ENCODE data around the gene RLF.

RLF gene, protein sequence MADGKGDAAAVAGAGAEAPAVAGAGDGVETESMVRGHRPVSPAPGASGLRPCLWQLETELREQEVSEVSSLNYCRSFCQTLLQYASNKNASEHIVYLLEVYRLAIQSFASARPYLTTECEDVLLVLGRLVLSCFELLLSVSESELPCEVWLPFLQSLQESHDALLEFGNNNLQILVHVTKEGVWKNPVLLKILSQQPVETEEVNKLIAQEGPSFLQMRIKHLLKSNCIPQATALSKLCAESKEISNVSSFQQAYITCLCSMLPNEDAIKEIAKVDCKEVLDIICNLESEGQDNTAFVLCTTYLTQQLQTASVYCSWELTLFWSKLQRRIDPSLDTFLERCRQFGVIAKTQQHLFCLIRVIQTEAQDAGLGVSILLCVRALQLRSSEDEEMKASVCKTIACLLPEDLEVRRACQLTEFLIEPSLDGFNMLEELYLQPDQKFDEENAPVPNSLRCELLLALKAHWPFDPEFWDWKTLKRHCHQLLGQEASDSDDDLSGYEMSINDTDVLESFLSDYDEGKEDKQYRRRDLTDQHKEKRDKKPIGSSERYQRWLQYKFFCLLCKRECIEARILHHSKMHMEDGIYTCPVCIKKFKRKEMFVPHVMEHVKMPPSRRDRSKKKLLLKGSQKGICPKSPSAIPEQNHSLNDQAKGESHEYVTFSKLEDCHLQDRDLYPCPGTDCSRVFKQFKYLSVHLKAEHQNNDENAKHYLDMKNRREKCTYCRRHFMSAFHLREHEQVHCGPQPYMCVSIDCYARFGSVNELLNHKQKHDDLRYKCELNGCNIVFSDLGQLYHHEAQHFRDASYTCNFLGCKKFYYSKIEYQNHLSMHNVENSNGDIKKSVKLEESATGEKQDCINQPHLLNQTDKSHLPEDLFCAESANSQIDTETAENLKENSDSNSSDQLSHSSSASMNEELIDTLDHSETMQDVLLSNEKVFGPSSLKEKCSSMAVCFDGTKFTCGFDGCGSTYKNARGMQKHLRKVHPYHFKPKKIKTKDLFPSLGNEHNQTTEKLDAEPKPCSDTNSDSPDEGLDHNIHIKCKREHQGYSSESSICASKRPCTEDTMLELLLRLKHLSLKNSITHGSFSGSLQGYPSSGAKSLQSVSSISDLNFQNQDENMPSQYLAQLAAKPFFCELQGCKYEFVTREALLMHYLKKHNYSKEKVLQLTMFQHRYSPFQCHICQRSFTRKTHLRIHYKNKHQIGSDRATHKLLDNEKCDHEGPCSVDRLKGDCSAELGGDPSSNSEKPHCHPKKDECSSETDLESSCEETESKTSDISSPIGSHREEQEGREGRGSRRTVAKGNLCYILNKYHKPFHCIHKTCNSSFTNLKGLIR (N-terminal part only)

GRCh38 chr1:40161125-40161887, at the start of gene RLF:
RLF (plus strand) TSS chr1:40161387; CDS start chr1:40161400, 13 bp downstream.
- peak; percentile 88 to 91 for DNase-seq

DNA sequence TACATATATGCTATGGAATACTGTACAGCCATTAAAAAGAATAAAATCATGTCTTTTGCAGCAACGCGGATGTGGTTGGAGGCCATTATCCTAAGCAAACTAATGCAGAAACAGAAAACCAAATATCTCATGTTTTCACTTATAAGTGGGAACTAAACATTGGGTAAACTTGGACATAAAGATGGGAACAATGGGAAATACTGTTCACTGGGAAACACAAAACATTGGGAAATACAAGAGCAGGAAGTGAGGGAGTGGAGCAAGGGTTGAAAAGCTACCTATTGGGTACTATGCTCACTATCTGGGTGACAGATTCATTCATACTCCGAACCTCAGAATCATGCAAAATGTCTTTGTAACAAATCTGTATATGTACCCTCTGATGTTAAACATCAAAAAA, 46.8 kb upstream of the RLF start:
- no peak for DNase-seq

GRCh38 chr1:40120128-40120527, 41.1 kb upstream of the RLF start:
- no peak for DNase-seq

DNA sequence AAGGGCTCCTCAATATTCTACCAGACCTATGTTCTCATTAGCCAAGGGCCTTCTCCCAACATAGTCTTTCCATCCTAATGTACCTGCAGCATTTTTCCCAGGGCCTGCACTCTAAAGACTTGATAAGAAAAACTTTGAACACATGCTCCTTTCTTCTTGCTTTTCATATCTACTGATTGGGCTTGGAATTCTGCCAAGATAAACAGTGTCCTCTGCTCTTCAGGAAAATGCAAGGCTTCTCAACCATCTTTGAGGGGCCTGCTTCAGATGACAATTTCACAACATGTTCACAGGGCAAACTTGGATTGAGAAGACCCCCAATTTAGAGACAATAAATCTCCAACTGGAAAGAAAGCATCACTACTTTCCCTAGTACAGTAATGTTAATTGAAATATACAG, 38.3 kb upstream of the RLF start:
- no peak for DNase-seq

GRCh38 chr1:40130892-40131291, 30.3 kb upstream of the RLF start:
- peak; percentile 22 to 38 for DNase-seq

GRCh38 chr1:40132383-40133311, 28.5 kb upstream of the RLF start:
- DNase-seq: no peak

GRCh38 chr1:40133312-40133665, 27.9 kb upstream of the RLF start:
- DNase-seq: no peak

- no peak for DNase-seq
These were observed 27.3 kb upstream of the RLF start for GRCh38 chr1:40133839-40134238.

GRCh38 chr1:40140211-40140973, 20.8 kb upstream of the RLF start:
- no peak for DNase-seq

GRCh38 chr1:40141878-40142535, 19.2 kb upstream of the RLF start:
- DNase-seq: no peak

GRCh38 chr1:40143891-40144575, 17.2 kb upstream of the RLF start:
- peak; percentile 48 to 53 for DNase-seq

DNA sequence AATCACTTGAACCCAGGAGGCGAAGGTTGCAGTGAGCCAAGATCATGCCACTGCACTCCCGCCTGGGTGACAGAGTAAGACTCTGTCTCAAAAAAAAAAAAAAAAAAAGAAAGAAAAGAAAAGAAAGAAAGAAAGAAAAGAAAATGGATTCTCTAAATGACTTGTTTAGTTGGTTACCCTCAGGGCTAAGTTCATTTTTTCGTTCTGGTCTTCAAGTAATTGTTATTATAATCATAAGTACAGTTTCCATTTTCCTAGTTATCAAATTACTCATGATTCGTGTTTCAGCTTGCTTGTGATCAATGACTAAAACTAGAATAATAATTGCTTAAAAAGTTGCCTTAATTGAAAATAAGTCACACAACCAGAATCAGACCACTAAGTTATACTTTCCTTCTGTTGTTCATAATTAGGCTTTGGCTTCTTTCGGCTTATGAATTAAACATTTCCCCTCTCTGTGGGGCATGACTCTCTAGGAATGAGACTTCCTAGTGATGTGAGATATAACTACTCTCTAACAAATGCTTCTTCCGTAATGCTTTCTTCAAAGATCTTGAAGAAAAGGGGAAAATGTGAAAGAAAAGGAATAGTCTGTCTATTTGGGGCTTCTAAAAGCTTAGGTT, 9.6 kb upstream of the RLF start:
- no peak for DNase-seq

- peak; percentile 75 to 86 for DNase-seq
These were observed 8.0 kb upstream of the RLF start for GRCh38 chr1:40153073-40153770.

DNA sequence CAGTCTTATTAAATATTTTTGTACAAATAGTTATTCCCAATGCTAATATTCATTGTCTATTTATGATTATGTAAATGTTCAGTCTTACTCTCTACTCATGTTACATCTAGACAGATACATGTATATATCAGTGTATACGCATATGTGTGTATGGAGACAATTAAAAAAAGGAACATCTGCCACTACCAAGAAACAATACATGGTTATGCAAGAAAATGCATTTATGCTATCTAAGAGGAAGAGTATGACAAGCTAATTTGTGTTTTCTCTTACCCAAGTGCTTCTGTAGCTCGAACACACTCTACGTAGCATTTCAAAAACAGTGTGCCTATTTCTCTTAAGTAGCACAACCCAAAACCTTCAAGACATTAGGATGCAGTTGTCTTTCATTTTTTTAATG, 6.1 kb upstream of the RLF start:
- peak; percentile 18 to 23 for DNase-seq

- DNase-seq: no peak
These were observed 5.3 kb upstream of the RLF start for GRCh38 chr1:40155910-40156309.

DNA sequence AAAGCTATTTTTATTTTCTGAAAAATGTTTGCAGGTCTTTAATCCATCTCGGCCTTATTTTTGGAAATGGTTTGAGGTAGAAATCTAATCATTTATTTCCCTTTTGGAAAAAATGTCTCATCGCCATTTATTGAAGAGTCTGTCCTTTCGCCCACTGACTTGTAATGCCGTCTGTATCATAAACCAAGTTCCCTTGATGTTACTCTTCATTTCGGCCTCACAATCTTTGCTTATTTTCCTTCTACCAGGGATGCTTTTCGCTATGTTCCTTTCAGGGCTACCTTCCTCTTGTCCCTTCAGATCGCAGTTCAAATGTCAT, 422 bp upstream of the RLF start:
- no peak for DNase-seq

GRCh38 chr1:40161888-40162397, 756 bp downstream of the RLF start:
- no peak for DNase-seq
